GM21526 (cell line): ENCODE results near the gene BUD23.
A peak's percentile ranks its signal among the peaks of the same experiment; 100 is the strongest.

Source experiments
- ATAC-seq: cut with Tn5 transposase; IDR thresholded peaks from one replicate; pipeline ENCODE4 v1.9.1; 2021; ENCODE audit warnings: moderate library complexity; ENCODE audit not compliant: unreplicated experiment, low FRiP score

BUD23 gene

DNA sequence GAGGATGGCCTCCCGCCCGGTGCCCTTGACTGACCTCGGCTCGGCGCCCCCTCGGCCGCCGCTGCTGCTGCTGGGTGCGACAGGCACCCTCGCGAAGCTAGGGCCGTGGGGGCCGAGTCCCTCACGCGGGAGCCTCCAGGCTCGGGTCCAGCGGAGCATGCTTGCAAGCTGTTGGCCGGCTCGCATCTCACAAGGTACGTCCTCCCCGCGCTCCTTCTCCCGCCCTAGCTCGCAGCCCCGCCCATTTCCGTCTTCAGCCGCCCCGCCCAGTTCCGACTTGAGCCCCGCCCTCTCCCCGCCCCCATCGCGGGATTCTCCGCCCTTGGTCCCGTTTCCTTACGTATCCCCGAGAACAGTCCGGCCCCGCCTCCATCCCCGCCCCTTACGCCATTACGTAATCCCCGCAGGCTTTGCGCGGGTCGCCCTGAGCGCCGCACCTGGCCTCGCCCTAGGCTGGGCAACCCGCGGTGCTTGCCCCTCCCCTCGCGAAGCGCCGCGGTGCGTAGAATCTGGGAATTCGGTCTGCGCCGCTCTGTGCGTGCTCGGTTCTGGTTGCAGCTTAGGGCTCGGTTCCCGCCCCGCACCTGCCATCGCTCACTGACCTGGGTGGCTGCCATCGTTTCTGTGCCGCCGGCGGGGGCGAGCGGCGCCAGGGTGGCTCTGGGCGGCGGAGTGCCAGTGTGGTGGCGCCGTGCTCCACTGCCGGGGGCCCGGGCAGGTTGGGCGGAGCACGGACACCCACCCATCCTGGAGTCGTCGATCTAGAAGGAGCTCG is 55.4 kb downstream of the BUD23 start, which contains the start of gene ABHD11:
ABHD11 (minus strand) TSS at position 191 of the 775 bp plus-strand sequence; CDS start at position 159, 32 bp downstream.
- peak; percentile 77 for ATAC-seq

- no peak for ATAC-seq
These were observed 56.0 kb downstream of the BUD23 start for GRCh38 chr7:73739387-73739767.

- ATAC-seq, result no peak
These were observed 56.8 kb downstream of the BUD23 start for GRCh38 chr7:73740212-73740611.

DNA sequence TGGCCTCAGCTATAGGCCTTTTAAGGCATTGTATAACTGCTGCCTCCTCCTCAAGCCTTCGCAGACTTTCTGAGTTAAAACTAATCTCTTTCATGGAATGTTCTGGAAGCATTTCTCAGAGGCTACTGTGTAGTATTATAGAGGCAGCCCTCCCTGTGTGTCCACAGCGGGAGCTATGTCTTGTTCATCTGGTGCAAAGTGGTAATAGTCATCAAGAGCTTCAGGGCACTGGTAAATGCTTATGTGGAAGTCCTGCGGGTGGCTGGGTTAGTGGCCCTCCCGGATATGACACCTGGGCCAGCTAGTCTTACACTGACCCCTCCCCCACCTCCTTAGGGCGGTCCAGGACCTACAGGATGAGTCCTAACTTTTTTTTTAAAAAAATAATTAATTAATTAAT is 57.4 kb downstream of the BUD23 start:
- no peak for ATAC-seq

DNA sequence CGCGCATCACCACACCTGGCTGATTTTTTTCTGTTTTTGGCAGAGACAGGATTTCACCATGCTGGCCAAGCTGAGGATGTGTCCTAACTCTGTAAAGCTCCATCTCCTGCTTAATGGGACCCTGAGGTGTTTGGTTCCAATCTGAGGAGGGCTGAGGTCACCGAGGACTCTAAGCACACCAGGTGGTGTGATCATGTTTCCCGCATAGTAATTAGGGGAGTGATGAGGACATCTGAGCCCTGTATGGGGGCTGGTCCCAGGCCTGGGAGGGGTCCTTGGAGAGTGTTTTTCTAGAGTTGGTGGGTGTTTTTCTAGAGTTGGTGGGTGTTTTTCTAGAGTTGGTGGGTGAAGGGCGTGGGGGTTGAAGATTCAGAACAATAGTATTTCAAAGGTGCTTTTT is 58.2 kb downstream of the BUD23 start:
- ATAC-seq, result no peak

GRCh38 chr7:73742338-73742752 is 58.9 kb downstream of the BUD23 start:
- ATAC-seq, result no peak

DNA sequence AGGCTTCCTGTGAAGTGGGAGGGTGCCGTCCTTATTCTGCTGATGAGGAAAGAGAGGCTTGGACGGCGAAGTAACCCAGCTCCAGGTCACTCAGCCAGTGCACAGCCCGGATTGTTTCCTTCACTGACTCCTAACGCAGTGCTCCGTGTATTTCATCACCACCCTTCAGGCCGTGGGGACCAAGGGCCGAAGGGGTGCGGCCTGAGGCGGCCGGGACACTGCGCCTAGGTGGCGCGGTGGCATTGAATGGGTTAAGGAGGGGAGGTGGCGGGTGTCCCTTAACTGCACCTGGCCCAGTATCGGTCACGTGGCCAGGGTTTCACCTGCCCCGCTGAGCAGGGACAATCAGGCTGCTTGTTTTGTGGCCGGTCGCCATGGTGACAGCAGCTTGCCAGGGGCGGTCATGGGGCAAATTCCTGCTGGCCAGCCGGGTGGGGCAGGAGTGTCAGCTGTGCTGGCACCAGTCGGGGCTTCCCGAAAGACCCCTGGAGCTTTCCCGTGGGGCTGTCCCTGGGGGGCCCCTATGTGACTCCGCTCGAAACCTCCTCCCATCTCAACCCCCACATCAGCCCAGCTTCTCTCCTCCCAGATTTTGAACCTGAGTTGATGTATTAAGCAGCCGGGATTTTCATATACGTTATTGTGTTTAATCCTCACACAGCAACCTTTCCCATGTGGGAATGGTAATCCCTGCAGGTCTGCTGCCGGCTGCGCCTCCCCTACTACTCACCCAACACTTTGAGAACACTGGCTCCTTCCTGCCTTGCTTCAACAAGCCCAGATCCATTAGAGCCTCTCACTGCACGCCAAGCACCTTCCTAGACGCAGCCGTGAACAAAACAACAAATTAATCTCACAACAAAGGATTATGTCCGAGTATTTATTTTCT is 59.6 kb downstream of the BUD23 start:
- no peak for ATAC-seq

GRCh38 chr7:73746378-73746777 is 63.0 kb downstream of the BUD23 start:
- ATAC-seq, result no peak
